ENCODE data around the gene CNPY4. TPM values are rescaled to one million over a fixed set of nuclear protein-coding genes. Genes with fewer than 3 reads are reported as not detected.

Gene CNPY4, protein sequence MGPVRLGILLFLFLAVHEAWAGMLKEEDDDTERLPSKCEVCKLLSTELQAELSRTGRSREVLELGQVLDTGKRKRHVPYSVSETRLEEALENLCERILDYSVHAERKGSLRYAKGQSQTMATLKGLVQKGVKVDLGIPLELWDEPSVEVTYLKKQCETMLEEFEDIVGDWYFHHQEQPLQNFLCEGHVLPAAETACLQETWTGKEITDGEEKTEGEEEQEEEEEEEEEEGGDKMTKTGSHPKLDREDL
- 15.0 TPM for total RNA-seq (2013)
- polyA plus RNA-seq = 1 to 10 TPM; 6.2 to 6.8 (median 6.2) TPM
- polyA minus RNA-seq = 4.7 and 7.0 TPM in 2 replicates
- total RNA-seq = 0.34 to 4.4 (median 2.0) reads per million in 11 experiments

DNA sequence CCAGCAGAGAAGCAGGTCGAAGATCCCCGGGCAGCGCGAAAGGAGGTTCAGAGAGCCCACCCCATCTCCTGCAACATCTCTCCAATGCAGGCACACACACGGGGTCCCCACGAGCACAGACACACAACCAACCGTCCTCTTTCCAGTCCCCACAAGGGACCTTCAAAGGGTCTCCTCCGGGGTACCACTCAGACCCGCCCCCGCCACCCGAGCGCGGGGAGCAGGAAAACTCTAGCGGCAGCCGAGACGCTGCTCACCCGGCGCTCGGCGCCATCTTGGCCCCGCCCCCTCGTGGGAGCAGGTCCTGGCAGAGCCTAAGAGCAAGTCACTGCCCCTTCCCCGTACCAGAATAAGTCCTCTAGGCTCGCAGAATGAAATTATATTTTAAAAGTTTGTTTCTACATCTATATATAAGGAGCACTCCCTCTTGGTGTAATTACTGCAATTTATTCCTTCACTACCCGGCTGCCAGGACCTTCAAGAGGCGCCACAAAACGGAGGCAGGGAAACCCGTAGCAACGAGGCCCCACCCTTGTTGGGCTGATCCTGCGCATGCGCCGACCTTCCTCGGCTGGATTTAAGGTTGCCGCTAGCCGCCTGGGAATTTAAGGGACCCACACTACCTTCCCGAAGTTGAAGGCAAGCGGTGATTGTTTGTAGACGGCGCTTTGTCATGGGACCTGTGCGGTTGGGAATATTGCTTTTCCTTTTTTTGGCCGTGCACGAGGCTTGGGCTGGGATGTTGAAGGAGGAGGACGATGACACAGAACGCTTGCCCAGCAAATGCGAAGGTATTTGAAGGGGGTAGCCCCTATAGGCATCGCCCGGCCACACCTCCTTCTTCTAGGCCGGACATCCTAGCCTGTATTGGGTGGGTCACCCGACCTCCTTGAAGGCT is at the start of gene CNPY4, which contains the start of gene TAF6:
CNPY4 (plus strand) TSS at position 563 of the 898 bp plus-strand sequence; CDS start at position 674, 111 bp downstream.
TAF6 (minus strand) TSS at position 287 of the 898 bp plus-strand sequence. CDS start 5,149 bp downstream, outside the sequence.
- H3K4me1 Mint-ChIP-seq = peaks cover 36% of the 10 kb centered on the region
- peak within 1 kb of the TSS; percentile 91 for H2AFZ ChIP-seq (ENCODE audit: insufficient read depth, low read depth, low read length, poor library complexity, severe bottlenecking)

More for the DNA sequence above, at the start of gene CNPY4, which contains the start of gene TAF6:
- peak within 1 kb of the TSS; percentile 90 to 98 for H3K4me3 Mint-ChIP-seq
- H3K9me3 Mint-ChIP-seq = no peaks in the 10 kb centered on the region
- WGBS (ENCODE audit: insufficient coverage) = 0% methylated on average over 36 of the region's 49 CpGs
- no peaks in the 10 kb centered on the region for H3K27me3 Mint-ChIP-seq (ENCODE audit: low read depth in 3 of 3)
- Histone ChIP-seq H3K27me3 (ENCODE audit: control insufficient read depth in 2 of 2, insufficient read depth in 2 of 2, low read length in 2 of 2) (no peaks in the 10 kb centered on the region), H3K79me2 (ENCODE audit: insufficient read depth, low read length) (peaks cover 15% of the 10 kb centered on the region), H4K20me1 (ENCODE audit: insufficient read depth, low read length) (no peaks in the 10 kb centered on the region), H3K36me3 (replicated peaks in 1 of 2; ENCODE audit: control insufficient read depth in 1 of 2, insufficient read depth in 2 of 2, low read length in 2 of 2) (peaks cover 0 to under 1% of the 10 kb centered on the region in 2 donors), H3K4me3 (replicated peaks in 1 of 3; ENCODE audit: low read depth in 2 of 3, low read length in 3 of 3) (peak within 1 kb of the TSS; percentile 53 to 91 (median 89)), H3K9ac (ENCODE audit: insufficient read depth, low read length, poor library complexity, severe bottlenecking) (peak within 1 kb of the TSS; percentile 72), H3K27ac (ENCODE audit: low read depth in 1 of 2, low read length in 2 of 2) (peak within 1 kb of the TSS; percentile 68 to 91), H3K4me1 (ENCODE audit: control insufficient read depth in 1 of 2, insufficient read depth in 2 of 2, low read length in 2 of 2) (peaks cover 32 to 37% of the 10 kb centered on the region in 2 donors), H3K4me2 (replicated peaks; ENCODE audit: extremely low read depth, low read length, poor library complexity, severe bottlenecking) (peak within 1 kb of the TSS; percentile 98), H3K9me3 (replicated peaks in 1 of 2; ENCODE audit: control insufficient read depth in 1 of 2, insufficient read depth in 1 of 2, low read length in 2 of 2) (no peaks in the 10 kb centered on the region)
- peak within 1 kb of the TSS; percentile 97 to 99 (median 99) for H3K27ac Mint-ChIP-seq
- TF ChIP-seq, protein P1, sequence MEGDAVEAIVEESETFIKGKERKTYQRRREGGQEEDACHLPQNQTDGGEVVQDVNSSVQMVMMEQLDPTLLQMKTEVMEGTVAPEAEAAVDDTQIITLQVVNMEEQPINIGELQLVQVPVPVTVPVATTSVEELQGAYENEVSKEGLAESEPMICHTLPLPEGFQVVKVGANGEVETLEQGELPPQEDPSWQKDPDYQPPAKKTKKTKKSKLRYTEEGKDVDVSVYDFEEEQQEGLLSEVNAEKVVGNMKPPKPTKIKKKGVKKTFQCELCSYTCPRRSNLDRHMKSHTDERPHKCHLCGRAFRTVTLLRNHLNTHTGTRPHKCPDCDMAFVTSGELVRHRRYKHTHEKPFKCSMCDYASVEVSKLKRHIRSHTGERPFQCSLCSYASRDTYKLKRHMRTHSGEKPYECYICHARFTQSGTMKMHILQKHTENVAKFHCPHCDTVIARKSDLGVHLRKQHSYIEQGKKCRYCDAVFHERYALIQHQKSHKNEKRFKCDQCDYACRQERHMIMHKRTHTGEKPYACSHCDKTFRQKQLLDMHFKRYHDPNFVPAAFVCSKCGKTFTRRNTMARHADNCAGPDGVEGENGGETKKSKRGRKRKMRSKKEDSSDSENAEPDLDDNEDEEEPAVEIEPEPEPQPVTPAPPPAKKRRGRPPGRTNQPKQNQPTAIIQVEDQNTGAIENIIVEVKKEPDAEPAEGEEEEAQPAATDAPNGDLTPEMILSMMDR (IDR thresholded peaks at IDR 0.05) = no peak
- peaks cover 2 to 12% of the 10 kb centered on the region in 2 donors for H3K36me3 Mint-ChIP-seq
- DNase-seq = peak; percentile 90 to 94 (median 92)
- intact Hi-C loops (cut with micrococcal nuclease) = loop anchor here in 1 of 2 donors (1.0 kb wide), 1 partner anchor 8 kb away; no protein-coding TSS in a partner anchor
